Measurements from ENCODE around the gene DRGX. TPM values are rescaled to one million over a fixed set of nuclear protein-coding genes. Genes with fewer than 3 reads are reported as not detected.

Gene DRGX
- total and polyA plus RNA-seq, 7 donors, result 0.04 TPM; not detected in 6

- intact Hi-C loops (cut with DNase I), result no loop called here
- peaks cover 0 to 4% (median under 1%) of the 10 kb centered on the region in 3 donors for H3K27me3 ChIP-seq (ENCODE audit: insufficient read depth in 3 of 3, low read length in 2 of 3)
- no peaks in the 10 kb centered on the region for H3K36me3 ChIP-seq (ENCODE audit: insufficient read depth in 1 of 2, low read depth in 1 of 2)
- no peak overlapping the region for H3K4me3 ChIP-seq
- no peak overlapping the region for H3K27ac ChIP-seq
- DNase-seq (no peak), ATAC-seq (no peak)
- no peak for TF ChIP-seq CTCF (IDR thresholded peaks at IDR 0.05)
- H3K4me1 ChIP-seq, result no peaks in the 10 kb centered on the region
- peaks cover 6% of the 10 kb centered on the region for H3K9me3 ChIP-seq
- WGBS, 3 donors, result 92 to 96% (median 93%) methylated on average over 3 of the region's 3 CpGs
Observed at GRCh38 chr10:49355221-49355620, 40.7 kb downstream of the DRGX start.

GRCh38 chr10:49354593-49354992 is 41.3 kb downstream of the DRGX start:
- WGBS, 3 donors, result 86 to 90% (median 87%) methylated on average over 3 of the region's 3 CpGs
- Histone ChIP-seq H3K27me3 (ENCODE audit: insufficient read depth in 3 of 3, low read length in 2 of 3) (peaks cover 0 to 4% (median 0%) of the 10 kb centered on the region in 3 donors), H3K36me3 (ENCODE audit: insufficient read depth in 1 of 2, low read depth in 1 of 2) (no peaks in the 10 kb centered on the region), H3K4me1 (no peaks in the 10 kb centered on the region), H3K4me3 (no peak overlapping the region), H3K27ac (no peak overlapping the region), H3K9me3 (peaks cover 6% of the 10 kb centered on the region)
- intact Hi-C loops (cut with DNase I), result no loop called here
- TF ChIP-seq CTCF (IDR thresholded peaks at IDR 0.05), result no peak
- DNase-seq (no peak), ATAC-seq (no peak)

GRCh38 chr10:49353895-49354566 is 41.9 kb downstream of the DRGX start:
- Histone ChIP-seq H3K36me3 (ENCODE audit: insufficient read depth in 1 of 2, low read depth in 1 of 2) (no peaks in the 10 kb centered on the region), H3K27me3 (ENCODE audit: insufficient read depth in 3 of 3, low read length in 2 of 3) (peaks cover 0 to 4% (median 0%) of the 10 kb centered on the region in 3 donors), H3K27ac (no peak overlapping the region), H3K9me3 (peaks cover 6% of the 10 kb centered on the region), H3K4me3 (no peak overlapping the region), H3K4me1 (no peaks in the 10 kb centered on the region)
- no peak for ATAC-seq
- intact Hi-C loops (cut with DNase I), result no loop called here
- DNase-seq, result no peak
- 89 to 91% (median 91%) methylated on average over 8 of the region's 8 CpGs for WGBS, 3 donors
- no peak for TF ChIP-seq CTCF (IDR thresholded peaks at IDR 0.05)

DNA sequence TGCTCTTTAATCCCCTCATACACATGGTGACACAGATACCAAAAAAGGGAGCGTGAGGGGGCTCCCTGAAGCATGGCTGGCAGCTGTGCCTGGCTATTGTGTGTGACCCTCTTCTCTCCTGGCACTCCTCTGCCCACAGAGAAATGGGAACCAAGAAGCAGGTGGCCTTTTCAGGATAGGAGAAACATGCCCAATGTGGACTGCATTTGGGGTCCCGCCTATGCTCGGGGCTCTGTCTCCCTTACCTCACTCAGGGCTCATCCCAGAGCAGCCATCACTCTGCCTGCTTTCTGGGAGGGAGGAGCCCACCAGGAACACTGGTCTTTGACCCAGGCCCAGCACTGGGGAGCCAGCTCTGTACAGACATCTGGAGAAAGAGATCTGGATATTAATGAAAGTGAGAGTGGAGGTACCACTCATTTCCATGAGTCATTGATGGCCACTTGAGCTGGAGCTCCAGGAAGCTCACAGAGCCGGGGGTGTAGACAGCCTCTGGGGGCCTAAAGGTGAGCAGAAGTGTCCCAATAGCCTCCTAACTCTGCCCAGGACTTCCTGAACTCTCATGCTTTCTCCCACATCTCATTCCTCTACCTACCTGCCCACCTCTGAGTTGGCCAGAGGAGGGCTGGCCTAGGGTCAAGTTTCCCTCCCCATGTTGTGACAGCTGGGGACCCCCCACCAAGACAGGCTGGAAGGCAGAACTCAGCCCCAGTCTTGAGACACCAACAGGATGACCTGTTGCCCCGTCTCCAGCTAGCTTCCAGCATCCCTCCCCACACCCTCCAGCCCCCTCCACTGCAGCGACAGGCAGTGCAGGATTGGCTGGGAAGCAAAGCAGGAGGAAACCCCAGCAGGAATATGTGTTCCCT is 42.6 kb downstream of the DRGX start:
- ATAC-seq (no peak), DNase-seq (no peak)
- intact Hi-C loops (cut with DNase I), result no loop called here
- Histone ChIP-seq H3K27ac (no peak overlapping the region), H3K9me3 (peaks cover 6% of the 10 kb centered on the region), H3K27me3 (ENCODE audit: insufficient read depth in 3 of 3, low read length in 2 of 3) (peaks cover 0 to 4% (median 0%) of the 10 kb centered on the region in 3 donors), H3K4me3 (no peak overlapping the region), H3K36me3 (ENCODE audit: insufficient read depth in 1 of 2, low read depth in 1 of 2) (no peaks in the 10 kb centered on the region), H3K4me1 (no peaks in the 10 kb centered on the region)
- TF ChIP-seq CTCF (IDR thresholded peaks at IDR 0.05), result no peak
- WGBS, 3 donors, result 62 to 72% (median 63%) methylated on average over 6 of the region's 6 CpGs

All from psoas muscle (tissue), 8 donors.